ENCODE measurements around the gene TRPM3.

Gene TRPM3

GRCh38 chr9:70602321-70603019 lies 519.0 kb downstream of the TRPM3 start:
- DNase-seq (ENCODE audit: low read depth): peak; percentile 86
- peak; percentile 71 for TF ChIP-seq CTCF (IDR thresholded peaks at IDR 0.05; ENCODE audit: low read depth, low read length, missing control alignments)
- H3K4me3 ChIP-seq (ENCODE audit: low read depth, low read length): no peak overlapping the region
- in situ Hi-C loops (cut with HindIII; ENCODE audit: low sequenced_read_pairs): no loop called here

GRCh38 chr9:70601000-70601951 lies 520.1 kb downstream of the TRPM3 start:
- in situ Hi-C loops (cut with HindIII; ENCODE audit: low sequenced_read_pairs): no loop called here
- H3K4me3 ChIP-seq (ENCODE audit: low read depth, low read length): no peak overlapping the region

GRCh38 chr9:70600506-70600905 lies 520.9 kb downstream of the TRPM3 start:
- in situ Hi-C loops (cut with HindIII; ENCODE audit: low sequenced_read_pairs): no loop called here
- TF ChIP-seq CTCF (IDR thresholded peaks at IDR 0.05; ENCODE audit: low read depth, low read length, missing control alignments): no peak
- DNase-seq (ENCODE audit: low read depth): peak; percentile 33
- no peak overlapping the region for H3K4me3 ChIP-seq (ENCODE audit: low read depth, low read length)

More at GRCh38 chr9:70601000-70601951, 520.1 kb downstream of the TRPM3 start:
- DNase-seq (ENCODE audit: low read depth): peak; percentile 93
- TF ChIP-seq CTCF (IDR thresholded peaks at IDR 0.05; ENCODE audit: low read depth, low read length, missing control alignments): no peak

GRCh38 chr9:70597886-70598285 lies 523.5 kb downstream of the TRPM3 start:
- H3K4me3 ChIP-seq (ENCODE audit: low read depth, low read length): no peak overlapping the region
- TF ChIP-seq CTCF (IDR thresholded peaks at IDR 0.05; ENCODE audit: low read depth, low read length, missing control alignments): no peak
- no peak for DNase-seq (ENCODE audit: low read depth)
- in situ Hi-C loops (cut with HindIII; ENCODE audit: low sequenced_read_pairs): loop anchor here (10.0 kb wide), 2 partner anchors 113 to 193 kb away; no protein-coding TSS in a partner anchor

GRCh38 chr9:70595211-70595610 lies 526.2 kb downstream of the TRPM3 start:
- no peak for TF ChIP-seq CTCF (IDR thresholded peaks at IDR 0.05; ENCODE audit: low read depth, low read length, missing control alignments)
- DNase-seq (ENCODE audit: low read depth): no peak
- in situ Hi-C loops (cut with HindIII; ENCODE audit: low sequenced_read_pairs): loop anchor here (10.0 kb wide), 2 partner anchors 110 to 190 kb away; no protein-coding TSS in a partner anchor
- no peak overlapping the region for H3K4me3 ChIP-seq (ENCODE audit: low read depth, low read length)

- in situ Hi-C loops (cut with HindIII; ENCODE audit: low sequenced_read_pairs): loop anchor here (10.0 kb wide), 2 partner anchors 110 to 190 kb away; no protein-coding TSS in a partner anchor
- no peak for DNase-seq (ENCODE audit: low read depth)
- H3K4me3 ChIP-seq (ENCODE audit: low read depth, low read length): no peak overlapping the region
- no peak for TF ChIP-seq CTCF (IDR thresholded peaks at IDR 0.05; ENCODE audit: low read depth, low read length, missing control alignments)
Measured at GRCh38 chr9:70594386-70594944, 527.0 kb downstream of the TRPM3 start.
